HG02623 (cell line): ENCODE measurements around the gene PRICKLE2.
"Not testable (repeated sequence)": the region's sequence is repeated elsewhere in the genome, so short reads cannot be mapped to it uniquely, and the experiment has no call there.

ENCODE experiments used
- ATAC-seq: cut with Tn5 transposase; IDR thresholded peaks from one replicate; pipeline ENCODE4 v1.9.1; 2021; ENCODE audit warnings: moderate library complexity; ENCODE audit not compliant: unreplicated experiment

PRICKLE2 gene

GRCh38 chr3:64103131-64103530 lies 122.1 kb downstream of the PRICKLE2 start:
- no peak for ATAC-seq

GRCh38 chr3:64102147-64102546 lies 123.1 kb downstream of the PRICKLE2 start:
- ATAC-seq = no peak

GRCh38 chr3:64099316-64099715 lies 126.0 kb downstream of the PRICKLE2 start:
- ATAC-seq = no peak

GRCh38 chr3:64098670-64099069 lies 126.6 kb downstream of the PRICKLE2 start:
- no peak for ATAC-seq

GRCh38 chr3:64097920-64098319 lies 127.3 kb downstream of the PRICKLE2 start:
- no peak for ATAC-seq

GRCh38 chr3:64095802-64096201 lies 129.5 kb downstream of the PRICKLE2 start:
- ATAC-seq = no peak

- ATAC-seq = no peak
These were observed 130.6 kb downstream of the PRICKLE2 start for GRCh38 chr3:64094713-64095079.

- ATAC-seq = no peak
These were observed 131.2 kb downstream of the PRICKLE2 start for GRCh38 chr3:64093825-64094712.

- ATAC-seq = no peak
These were observed 132.1 kb downstream of the PRICKLE2 start for GRCh38 chr3:64093211-64093610.

GRCh38 chr3:64091501-64091900 lies 133.8 kb downstream of the PRICKLE2 start:
- no peak for ATAC-seq

- not testable (repeated sequence) for ATAC-seq
These were observed 135.9 kb downstream of the PRICKLE2 start for GRCh38 chr3:64089386-64089785.

- no peak for ATAC-seq
These were observed 136.7 kb downstream of the PRICKLE2 start for GRCh38 chr3:64088408-64089205.

- ATAC-seq = no peak
These were observed 138.6 kb downstream of the PRICKLE2 start for GRCh38 chr3:64086479-64087252.

- ATAC-seq = no peak
These were observed 140.6 kb downstream of the PRICKLE2 start for GRCh38 chr3:64084640-64085039.

GRCh38 chr3:64083575-64083974 lies 141.7 kb downstream of the PRICKLE2 start:
- ATAC-seq = no peak

GRCh38 chr3:64082961-64083541 lies 142.2 kb downstream of the PRICKLE2 start:
- ATAC-seq = no peak

- no peak for ATAC-seq
These were observed 142.9 kb downstream of the PRICKLE2 start for GRCh38 chr3:64082411-64082810.

GRCh38 chr3:64081235-64081630 lies 144.0 kb downstream of the PRICKLE2 start:
- ATAC-seq = no peak

GRCh38 chr3:64080616-64081234 lies 144.5 kb downstream of the PRICKLE2 start:
- ATAC-seq = no peak

GRCh38 chr3:64079369-64080150 lies 145.7 kb downstream of the PRICKLE2 start:
- ATAC-seq = no peak
